Panc1 (cell line): Measurements from ENCODE around the gene HSDL1.

Experiments
- POLR2AphosphoS5 ChIP-seq: IDR thresholded peaks from 2 replicates; pipeline ENCODE4 v1.6.1; 2012; ENCODE audit warnings: mild to moderate bottlenecking, low read depth, low read length, moderate library complexity
- SIN3A ChIP-seq: IDR thresholded peaks from 2 replicates; pipeline ENCODE4 v1.6.1; 2012; ENCODE audit warnings: low read depth, mild to moderate bottlenecking, low read length, moderate library complexity, borderline replicate concordance; ENCODE audit not compliant: insufficient read depth
- TCF7L2 ChIP-seq: IDR thresholded peaks from 2 replicates; pipeline ENCODE4 v1.6.1; 2011; ENCODE audit warnings: mild to moderate bottlenecking, low read depth, low read length, inconsistent platforms
- TF ChIP-seq, protein P1 (sequence below): fragments of 450-650 bp; IDR thresholded peaks from 2 replicates; pipeline ENCODE4 v1.5.1; 2017; ENCODE audit warnings: mild to moderate bottlenecking
- TF ChIP-seq, protein P2 (sequence below), 2 experiments: IDR thresholded peaks; 2 replicates each; pipeline ENCODE4 v1.6.1; 2011 to 2012; ENCODE audit warnings: low read depth in 2 of 2, control low read depth in 1 of 2, low read length in 1 of 2, mild to moderate bottlenecking in 1 of 2, moderate library complexity in 1 of 2; ENCODE audit not compliant: insufficient read depth in 1 of 2

DNA sequence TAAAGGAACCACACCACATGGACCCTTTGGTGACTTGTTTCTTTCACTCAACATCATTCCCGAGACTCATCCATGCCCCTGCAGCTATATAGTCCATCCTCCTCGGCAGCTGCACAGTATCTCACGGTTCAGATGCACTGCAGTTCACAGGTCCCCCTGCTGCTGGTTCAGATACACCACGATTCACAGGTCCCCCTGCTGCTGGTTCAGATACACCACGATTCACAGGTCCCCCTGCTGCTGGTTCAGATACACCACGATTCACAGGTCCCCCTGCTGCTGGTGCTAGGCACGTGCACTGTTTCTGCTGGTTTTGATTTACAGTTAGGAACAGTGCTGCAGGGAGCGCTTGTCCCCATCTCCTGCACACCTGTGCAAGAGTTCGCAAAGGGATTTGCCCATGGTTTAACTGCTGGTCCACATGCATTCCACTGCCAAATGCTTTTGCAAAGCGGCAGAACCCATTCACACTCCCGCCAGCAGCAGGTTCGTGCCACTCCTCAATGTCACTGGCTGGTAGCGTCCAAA lies 3.8 kb downstream of the HSDL1 start:
- TF ChIP-seq, protein P1, sequence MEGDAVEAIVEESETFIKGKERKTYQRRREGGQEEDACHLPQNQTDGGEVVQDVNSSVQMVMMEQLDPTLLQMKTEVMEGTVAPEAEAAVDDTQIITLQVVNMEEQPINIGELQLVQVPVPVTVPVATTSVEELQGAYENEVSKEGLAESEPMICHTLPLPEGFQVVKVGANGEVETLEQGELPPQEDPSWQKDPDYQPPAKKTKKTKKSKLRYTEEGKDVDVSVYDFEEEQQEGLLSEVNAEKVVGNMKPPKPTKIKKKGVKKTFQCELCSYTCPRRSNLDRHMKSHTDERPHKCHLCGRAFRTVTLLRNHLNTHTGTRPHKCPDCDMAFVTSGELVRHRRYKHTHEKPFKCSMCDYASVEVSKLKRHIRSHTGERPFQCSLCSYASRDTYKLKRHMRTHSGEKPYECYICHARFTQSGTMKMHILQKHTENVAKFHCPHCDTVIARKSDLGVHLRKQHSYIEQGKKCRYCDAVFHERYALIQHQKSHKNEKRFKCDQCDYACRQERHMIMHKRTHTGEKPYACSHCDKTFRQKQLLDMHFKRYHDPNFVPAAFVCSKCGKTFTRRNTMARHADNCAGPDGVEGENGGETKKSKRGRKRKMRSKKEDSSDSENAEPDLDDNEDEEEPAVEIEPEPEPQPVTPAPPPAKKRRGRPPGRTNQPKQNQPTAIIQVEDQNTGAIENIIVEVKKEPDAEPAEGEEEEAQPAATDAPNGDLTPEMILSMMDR: peak; percentile 14
- TF ChIP-seq SIN3A (no peak), TCF7L2 (no peak), POLR2AphosphoS5 (no peak)
- TF ChIP-seq, protein P2, sequence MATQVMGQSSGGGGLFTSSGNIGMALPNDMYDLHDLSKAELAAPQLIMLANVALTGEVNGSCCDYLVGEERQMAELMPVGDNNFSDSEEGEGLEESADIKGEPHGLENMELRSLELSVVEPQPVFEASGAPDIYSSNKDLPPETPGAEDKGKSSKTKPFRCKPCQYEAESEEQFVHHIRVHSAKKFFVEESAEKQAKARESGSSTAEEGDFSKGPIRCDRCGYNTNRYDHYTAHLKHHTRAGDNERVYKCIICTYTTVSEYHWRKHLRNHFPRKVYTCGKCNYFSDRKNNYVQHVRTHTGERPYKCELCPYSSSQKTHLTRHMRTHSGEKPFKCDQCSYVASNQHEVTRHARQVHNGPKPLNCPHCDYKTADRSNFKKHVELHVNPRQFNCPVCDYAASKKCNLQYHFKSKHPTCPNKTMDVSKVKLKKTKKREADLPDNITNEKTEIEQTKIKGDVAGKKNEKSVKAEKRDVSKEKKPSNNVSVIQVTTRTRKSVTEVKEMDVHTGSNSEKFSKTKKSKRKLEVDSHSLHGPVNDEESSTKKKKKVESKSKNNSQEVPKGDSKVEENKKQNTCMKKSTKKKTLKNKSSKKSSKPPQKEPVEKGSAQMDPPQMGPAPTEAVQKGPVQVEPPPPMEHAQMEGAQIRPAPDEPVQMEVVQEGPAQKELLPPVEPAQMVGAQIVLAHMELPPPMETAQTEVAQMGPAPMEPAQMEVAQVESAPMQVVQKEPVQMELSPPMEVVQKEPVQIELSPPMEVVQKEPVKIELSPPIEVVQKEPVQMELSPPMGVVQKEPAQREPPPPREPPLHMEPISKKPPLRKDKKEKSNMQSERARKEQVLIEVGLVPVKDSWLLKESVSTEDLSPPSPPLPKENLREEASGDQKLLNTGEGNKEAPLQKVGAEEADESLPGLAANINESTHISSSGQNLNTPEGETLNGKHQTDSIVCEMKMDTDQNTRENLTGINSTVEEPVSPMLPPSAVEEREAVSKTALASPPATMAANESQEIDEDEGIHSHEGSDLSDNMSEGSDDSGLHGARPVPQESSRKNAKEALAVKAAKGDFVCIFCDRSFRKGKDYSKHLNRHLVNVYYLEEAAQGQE (IDR thresholded peaks at IDR 0.05; ENCODE audit: insufficient read depth in 1 of 2, low read depth in 2 of 2, low read length in 1 of 2): no peak
